ENCODE results near the gene IYD. TPM values are rescaled to one million over a fixed set of nuclear protein-coding genes. Genes with fewer than 3 reads are reported as not detected.

IYD gene
- total RNA-seq, 2 experiments from 2014 or later = not detected

- Histone ChIP-seq H3K27me3 (ENCODE audit: control insufficient read depth in 1 of 2, insufficient read depth in 2 of 2, low read length in 2 of 2) (peaks cover 0 to 1% of the 10 kb centered on the region in 2 experiments), H3K4me1 (ENCODE audit: insufficient read depth, low read length) (no peaks in the 10 kb centered on the region), H3K27ac (ENCODE audit: low read depth in 1 of 2, low read length in 2 of 2) (no peak overlapping the region), H3K9me3 (ENCODE audit: control insufficient read depth in 1 of 2, insufficient read depth in 1 of 2, low read length in 2 of 2) (no peaks in the 10 kb centered on the region), H3K4me3 (ENCODE audit: low read length) (no peak overlapping the region), H3K36me3 (ENCODE audit: insufficient read depth, low read length) (no peaks in the 10 kb centered on the region)
- Mint-ChIP-seq H3K9me3 (no peaks in the 10 kb centered on the region), H3K27me3 (peaks cover 24% of the 10 kb centered on the region), H3K27ac (no peak overlapping the region), H3K4me3 (no peak overlapping the region), H3K4me1 (ENCODE audit: low read depth) (no peaks in the 10 kb centered on the region), H3K36me3 (ENCODE audit: low read depth) (no peaks in the 10 kb centered on the region)
- peak; percentile 27 for TF ChIP-seq CTCF (IDR thresholded peaks at IDR 0.05)
- ChIA-PET CTCF (no interaction called here), POLR2A (no interaction called here)
- intact Hi-C loops (cut with DNase I, micrococcal nuclease) = loop anchor here (5.0 to 10.0 kb wide), 3 partner anchors 253 to 400 kb away; partner anchors contain the start of gene ULBP3 (in 1 of the 2)
- ATAC-seq (ENCODE audit: poor library complexity) = no peak
- DNase-seq = peak in 4 of 14 experiments; percentile 14 to 56 (median 52)
Observed at GRCh38 chr6:150334790-150335783, 33.7 kb upstream of the IYD start.

DNA sequence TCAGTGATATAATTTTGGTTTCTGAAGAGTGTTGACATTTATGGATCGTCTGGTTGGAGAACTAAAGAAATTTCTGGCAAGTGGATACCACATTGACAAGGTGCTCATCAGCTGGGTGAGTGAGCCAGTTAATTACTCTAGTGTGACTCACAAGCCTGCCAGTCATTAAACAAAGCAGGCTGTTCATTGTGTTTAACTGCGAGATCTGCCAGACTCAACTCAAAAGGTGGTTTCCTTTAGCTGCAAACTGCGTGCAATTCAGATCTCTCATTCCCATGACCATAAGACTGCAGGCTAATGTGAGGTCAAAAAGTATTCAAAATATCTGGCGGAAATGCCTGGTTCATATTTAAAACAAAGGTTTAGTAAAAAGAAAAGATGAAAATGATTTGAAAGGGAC, 32.5 kb upstream of the IYD start:
- H3K27me3 ChIP-seq (ENCODE audit: control insufficient read depth in 1 of 2, insufficient read depth in 2 of 2, low read length in 2 of 2) = no peaks in the 10 kb centered on the region
- H3K9me3 Mint-ChIP-seq = no peaks in the 10 kb centered on the region
- H3K4me1 ChIP-seq (ENCODE audit: insufficient read depth, low read length) = no peaks in the 10 kb centered on the region
- ATAC-seq (ENCODE audit: poor library complexity) (no peak), DNase-seq (no peak)
- CTCF ChIA-PET = no interaction called here
- no peak for TF ChIP-seq CTCF (IDR thresholded peaks at IDR 0.05)
- POLR2A ChIA-PET = no interaction called here
- no peak overlapping the region for H3K27ac Mint-ChIP-seq
- H3K27ac ChIP-seq (ENCODE audit: low read depth in 1 of 2, low read length in 2 of 2) = no peak overlapping the region
- H3K9me3 ChIP-seq (ENCODE audit: control insufficient read depth in 1 of 2, insufficient read depth in 1 of 2, low read length in 2 of 2) = no peaks in the 10 kb centered on the region
- peaks cover 24% of the 10 kb centered on the region for H3K27me3 Mint-ChIP-seq
- intact Hi-C loops (cut with DNase I, micrococcal nuclease) = loop anchor here (5.0 to 10.0 kb wide), 3 partner anchors 254 to 401 kb away; partner anchors contain the start of gene ULBP3 (in 1 of the 2)
- no peaks in the 10 kb centered on the region for H3K36me3 Mint-ChIP-seq (ENCODE audit: low read depth)
- no peak overlapping the region for H3K4me3 ChIP-seq (ENCODE audit: low read length)
- H3K4me1 Mint-ChIP-seq (ENCODE audit: low read depth) = no peaks in the 10 kb centered on the region
- H3K4me3 Mint-ChIP-seq = no peak overlapping the region
- no peaks in the 10 kb centered on the region for H3K36me3 ChIP-seq (ENCODE audit: insufficient read depth, low read length)

DNA sequence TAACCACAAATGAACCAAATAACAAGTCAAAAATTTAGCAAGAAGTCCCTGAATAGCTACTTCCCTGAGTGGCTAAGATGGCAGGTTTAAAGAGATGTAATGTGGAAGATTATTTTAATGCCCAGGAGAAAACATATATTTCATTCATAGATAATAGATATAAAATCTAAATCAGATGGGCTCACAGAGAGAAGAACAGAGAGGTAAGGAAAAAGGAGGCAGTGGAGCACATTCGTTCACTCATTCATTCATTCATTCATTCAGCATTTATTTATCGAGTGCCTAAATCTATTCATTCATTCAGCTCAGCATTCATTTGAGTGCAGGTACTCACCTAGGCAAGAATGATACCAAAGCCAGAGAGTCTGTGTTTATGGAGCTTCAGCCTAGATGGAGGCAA, 32.1 kb upstream of the IYD start:
- H3K27me3 Mint-ChIP-seq = peaks cover 24% of the 10 kb centered on the region
- H3K4me1 Mint-ChIP-seq (ENCODE audit: low read depth) = no peaks in the 10 kb centered on the region
- no peak overlapping the region for H3K27ac ChIP-seq (ENCODE audit: low read depth in 1 of 2, low read length in 2 of 2)
- H3K27me3 ChIP-seq (ENCODE audit: control insufficient read depth in 1 of 2, insufficient read depth in 2 of 2, low read length in 2 of 2) = no peaks in the 10 kb centered on the region
- H3K9me3 Mint-ChIP-seq = no peaks in the 10 kb centered on the region
- H3K4me3 ChIP-seq (ENCODE audit: low read length) = no peak overlapping the region
- no peak overlapping the region for H3K4me3 Mint-ChIP-seq
- intact Hi-C loops (cut with DNase I, micrococcal nuclease) = loop anchor here (5.0 to 10.0 kb wide), 3 partner anchors 254 to 402 kb away; partner anchors contain the start of gene ULBP3 (in 1 of the 2)
- no peaks in the 10 kb centered on the region for H3K36me3 ChIP-seq (ENCODE audit: insufficient read depth, low read length)
- no peak for TF ChIP-seq CTCF (IDR thresholded peaks at IDR 0.05)
- DNase-seq = no peak
- CTCF ChIA-PET = no interaction called here
- no peak for ATAC-seq (ENCODE audit: poor library complexity)
- no peaks in the 10 kb centered on the region for H3K9me3 ChIP-seq (ENCODE audit: control insufficient read depth in 1 of 2, insufficient read depth in 1 of 2, low read length in 2 of 2)
- POLR2A ChIA-PET = no interaction called here
- no peaks in the 10 kb centered on the region for H3K36me3 Mint-ChIP-seq (ENCODE audit: low read depth)
- H3K4me1 ChIP-seq (ENCODE audit: insufficient read depth, low read length) = no peaks in the 10 kb centered on the region
- H3K27ac Mint-ChIP-seq = no peak overlapping the region

Data from CD4-positive, alpha-beta T cell (primary cell).